BLaER1 (cell line): Measurements from ENCODE around the gene CFAP92.

Experiments used
- H3K27ac ChIP-seq: shearing (Covaris generic); formaldehyde crosslinking; 2 replicates; pipeline ENCODE4 v1.8.1; 2022
- H3K27me3 ChIP-seq: shearing (Covaris generic); formaldehyde crosslinking; 2 replicates; pipeline ENCODE4 v1.8.1; 2022
- H3K36me3 ChIP-seq: shearing (Covaris generic); formaldehyde crosslinking; 2 replicates; pipeline ENCODE4 v1.8.1; 2022
- H3K4me1 ChIP-seq: shearing (Covaris generic); formaldehyde crosslinking; 2 replicates; pipeline ENCODE4 v1.8.1; 2022
- H3K4me2 ChIP-seq: shearing (Covaris generic); formaldehyde crosslinking; 2 replicates; pipeline ENCODE4 v1.8.1; 2022
- H3K4me3 ChIP-seq: shearing (Covaris generic); formaldehyde crosslinking; 2 replicates; pipeline ENCODE4 v1.8.1; 2022
- H3K9ac ChIP-seq: shearing (Covaris generic); formaldehyde crosslinking; 2 replicates; pipeline ENCODE4 v1.8.1; 2022
- H3K9me3 ChIP-seq: shearing (Covaris generic); formaldehyde crosslinking; 2 replicates; pipeline ENCODE4 v1.8.1; 2022
- H4K20me1 ChIP-seq: shearing (Covaris generic); formaldehyde crosslinking; 2 replicates; pipeline ENCODE4 v1.8.1; 2022
- Cebpa-rat ChIP-seq: shearing (Covaris generic); IDR thresholded peaks from 2 replicates; pipeline ENCODE4 v1.8.1; 2022

Gene CFAP92

DNA sequence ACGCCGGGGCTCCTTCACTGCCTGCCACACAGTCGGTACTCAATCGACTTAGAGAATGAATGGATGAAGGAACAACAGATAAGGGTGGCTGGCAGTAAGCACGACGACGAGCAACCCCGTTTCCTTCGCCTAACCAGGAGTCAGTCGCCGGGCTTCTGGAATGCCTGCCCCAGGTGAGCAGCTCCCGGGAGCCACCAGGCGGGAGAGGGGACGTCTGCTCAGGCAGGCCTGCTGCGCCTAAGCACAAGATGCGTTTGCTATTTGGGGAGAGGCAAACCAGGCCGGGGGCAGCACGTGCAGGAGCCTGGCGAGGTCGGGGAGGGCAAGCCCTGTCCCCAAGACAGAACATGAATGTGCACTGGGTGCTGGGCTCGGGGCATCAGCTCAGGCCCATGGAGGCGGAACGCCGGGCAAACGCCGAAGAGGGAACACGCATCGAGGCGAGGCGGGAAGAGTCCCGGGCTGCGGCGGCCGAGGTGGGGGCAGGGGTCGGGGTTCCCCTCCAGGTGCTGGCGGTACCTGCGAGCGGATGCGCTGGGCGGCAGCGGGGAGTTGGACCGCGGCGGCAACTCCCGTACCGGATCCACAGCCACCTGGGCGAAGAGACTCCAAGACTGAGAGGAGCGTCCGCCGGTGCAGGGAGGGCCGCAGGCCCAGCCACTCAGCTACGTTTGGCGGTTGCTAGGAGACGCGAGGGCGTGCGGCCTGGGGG lies at the start of gene CFAP92:
CFAP92 (minus strand) TSS at position 616 of the 712 bp plus-strand sequence. CDS start 772 bp downstream, outside the sequence.
- Histone ChIP-seq H3K4me3 (peak within 1 kb of the TSS; percentile 62), H3K9me3 (no peaks in the 10 kb centered on the region), H3K4me1 (peaks cover 56% of the 10 kb centered on the region), H3K9ac (no peak within 1 kb of the TSS), H3K27ac (no peak within 1 kb of the TSS), H3K4me2 (peak within 1 kb of the TSS; percentile 86), H4K20me1 (no peaks in the 10 kb centered on the region), H3K36me3 (no peaks in the 10 kb centered on the region), H3K27me3 (no peaks in the 10 kb centered on the region)
- no peak for TF ChIP-seq Cebpa-rat

DNA sequence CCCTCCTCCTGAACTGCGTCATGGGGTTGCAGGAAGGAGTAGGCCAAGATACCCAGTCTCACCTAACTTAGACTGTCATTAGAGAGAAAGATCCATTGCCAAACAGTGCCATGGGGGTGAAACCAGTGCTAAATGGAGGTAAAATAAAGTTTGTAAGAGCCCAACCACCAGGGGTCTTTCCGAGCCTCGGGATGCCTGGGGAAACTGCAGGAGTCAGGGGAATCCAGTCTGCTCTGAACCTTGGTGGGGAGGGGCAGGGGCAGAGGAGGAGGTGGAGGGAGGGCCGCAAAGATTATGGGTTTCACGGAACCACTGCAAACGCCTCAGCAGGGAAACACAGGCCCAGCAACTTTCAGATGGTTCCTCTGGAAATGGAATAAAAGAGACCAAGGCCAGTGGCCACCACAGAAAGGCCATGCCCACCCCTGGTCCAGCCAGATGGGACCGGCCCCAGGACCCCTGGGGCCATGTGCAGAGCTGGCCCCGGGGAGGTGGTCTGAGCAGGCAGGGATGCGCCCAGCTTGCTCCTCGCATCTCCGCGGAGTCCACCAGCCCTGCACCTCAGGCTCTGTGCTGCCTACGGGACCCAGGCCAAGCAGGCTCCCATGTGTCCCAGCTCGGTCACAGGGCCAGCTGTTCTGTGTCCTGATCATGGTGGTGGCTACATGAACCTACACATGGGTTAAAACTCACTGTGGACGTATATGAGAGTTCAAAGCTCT lies 46.9 kb upstream of the CFAP92 start:
- H3K36me3 ChIP-seq, result no peaks in the 10 kb centered on the region; the same call in 1 of the 2 replicates
- no peaks in the 10 kb centered on the region for H4K20me1 ChIP-seq
- H3K4me1 ChIP-seq, result peaks cover 47% of the 10 kb centered on the region
- peaks cover 17% of the 10 kb centered on the region for H3K27me3 ChIP-seq
- no peak overlapping the region for H3K9ac ChIP-seq
- TF ChIP-seq Cebpa-rat, result no peak
- no peak overlapping the region for H3K4me3 ChIP-seq
- peak overlapping the region; percentile 80 for H3K4me2 ChIP-seq
- peaks cover 21% of the 10 kb centered on the region for H3K9me3 ChIP-seq
- H3K27ac ChIP-seq, result peak overlapping the region; percentile 20; the same call in 1 of the 2 replicates

- peak overlapping the region; percentile 20; the same call in 1 of the 2 replicates for H3K27ac ChIP-seq
- H3K9ac ChIP-seq, result peak overlapping the region; percentile 17; the same call in 1 of the 2 replicates
- H3K36me3 ChIP-seq, result no peaks in the 10 kb centered on the region
- H3K9me3 ChIP-seq, result peaks cover 13% of the 10 kb centered on the region
- H3K27me3 ChIP-seq, result peaks cover 9% of the 10 kb centered on the region
- no peaks in the 10 kb centered on the region for H4K20me1 ChIP-seq
- H3K4me1 ChIP-seq, result peaks cover 54% of the 10 kb centered on the region
- H3K4me2 ChIP-seq, result peak overlapping the region; percentile 80
- no peak for TF ChIP-seq Cebpa-rat
- no peak overlapping the region for H3K4me3 ChIP-seq
These were observed 46.1 kb upstream of the CFAP92 start for GRCh38 chr3:129040039-129040336.

DNA sequence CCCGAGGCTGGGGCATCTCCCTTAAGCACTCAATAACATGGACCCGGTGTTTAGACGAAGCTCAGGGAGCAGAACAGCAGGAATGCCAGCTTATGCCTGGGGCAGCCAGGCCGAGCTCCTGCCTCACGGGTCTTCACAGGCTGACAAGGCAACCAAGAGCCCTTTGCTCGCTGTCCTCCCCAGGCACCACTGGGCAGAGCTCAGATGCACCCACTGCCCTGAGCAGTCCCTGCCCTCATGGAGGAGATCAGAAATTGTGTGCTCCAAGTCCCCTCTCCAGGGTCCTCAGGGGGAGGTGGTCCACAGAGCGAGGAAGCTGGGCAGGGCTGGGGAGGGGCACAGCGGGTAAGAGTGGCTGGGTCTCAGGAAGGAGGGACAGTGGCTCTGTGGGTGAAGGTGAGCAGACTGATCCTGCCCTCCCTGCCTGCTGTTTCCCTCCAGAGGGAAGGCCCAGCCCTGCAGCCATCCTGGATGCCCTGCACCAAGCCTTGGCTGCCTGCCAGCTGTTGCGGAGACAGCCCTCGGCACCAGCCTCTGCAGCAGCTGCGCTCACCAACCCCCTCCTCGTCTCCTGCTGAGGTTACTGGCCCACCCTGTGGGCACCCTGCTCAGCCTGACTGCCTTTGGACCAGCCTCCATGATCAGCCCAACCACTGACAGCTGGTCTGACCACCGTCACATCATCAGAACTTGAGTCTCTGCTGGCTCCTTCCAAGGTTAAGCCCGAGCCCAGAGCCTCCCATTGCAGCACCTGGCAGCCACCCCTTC lies 45.6 kb upstream of the CFAP92 start:
- Histone ChIP-seq H3K4me3 (no peak overlapping the region), H3K9ac (no peak overlapping the region; the same call in 1 of the 2 replicates), H3K27ac (peak overlapping the region; percentile 42; the same call in 1 of the 2 replicates), H3K4me1 (peaks cover 60% of the 10 kb centered on the region), H3K36me3 (no peaks in the 10 kb centered on the region), H3K9me3 (peaks cover 8% of the 10 kb centered on the region; the same call in 1 of the 2 replicates), H4K20me1 (no peaks in the 10 kb centered on the region), H3K4me2 (peak overlapping the region; percentile 80), H3K27me3 (peaks cover 4% of the 10 kb centered on the region; the same call in 1 of the 2 replicates)
- TF ChIP-seq Cebpa-rat, result no peak

DNA sequence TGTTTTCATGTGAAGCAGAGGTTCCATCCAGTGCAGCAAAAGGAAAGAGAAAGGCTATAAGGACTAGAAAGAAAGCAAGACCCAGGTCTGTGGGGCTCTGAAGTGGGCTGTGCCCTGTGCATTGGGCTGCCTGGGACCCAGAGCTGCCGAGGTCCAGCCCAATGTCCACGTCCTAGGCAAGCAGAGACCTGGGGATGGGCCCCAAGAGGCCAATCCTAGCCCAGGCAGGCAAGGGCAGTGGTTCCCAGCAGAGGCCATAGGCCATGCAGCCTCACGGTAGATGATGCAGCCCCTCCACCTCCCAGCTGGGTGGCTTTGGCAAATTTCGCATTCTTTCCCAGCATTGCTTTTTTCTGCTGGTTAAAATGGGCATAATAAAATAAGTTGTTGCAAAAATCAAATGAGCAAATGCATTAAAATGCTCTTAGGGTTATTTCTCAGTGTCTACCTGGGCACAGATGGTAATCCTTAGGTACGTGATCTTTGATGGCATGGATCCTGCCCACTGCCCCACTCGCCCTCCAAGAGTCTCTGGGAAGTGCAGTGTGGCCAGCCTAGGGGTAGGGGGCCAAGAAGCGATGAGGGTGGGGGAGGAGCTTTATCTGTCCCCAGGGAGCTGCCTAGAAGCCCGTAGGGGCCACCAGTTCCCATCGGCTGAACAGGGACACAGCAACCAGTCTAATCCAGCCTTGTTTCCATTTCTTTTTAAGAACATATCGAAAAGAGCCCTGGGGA lies 44.4 kb upstream of the CFAP92 start:
- H3K27ac ChIP-seq, result peak overlapping the region; percentile 42; the same call in 1 of the 2 replicates
- H3K4me1 ChIP-seq, result peaks cover 71% of the 10 kb centered on the region
- no peak overlapping the region for H3K4me3 ChIP-seq
- H3K4me2 ChIP-seq, result peak overlapping the region; percentile 80
- H3K9ac ChIP-seq, result no peak overlapping the region
- TF ChIP-seq Cebpa-rat, result no peak
- no peaks in the 10 kb centered on the region for H3K27me3 ChIP-seq
- no peaks in the 10 kb centered on the region for H3K36me3 ChIP-seq
- 0 out of 2 replicates have a peak, but pooled peaks cover 4% of the 10 kb centered on the region for H3K9me3 ChIP-seq
- no peaks in the 10 kb centered on the region for H4K20me1 ChIP-seq

- no peak for TF ChIP-seq Cebpa-rat
- H3K4me3 ChIP-seq, result no peak overlapping the region
- H3K9ac ChIP-seq, result no peak overlapping the region
- no peaks in the 10 kb centered on the region for H3K27me3 ChIP-seq
- no peaks in the 10 kb centered on the region for H3K9me3 ChIP-seq
- peaks cover 84% of the 10 kb centered on the region for H3K4me1 ChIP-seq
- no peak overlapping the region for H3K27ac ChIP-seq
- no peaks in the 10 kb centered on the region for H4K20me1 ChIP-seq
- no peaks in the 10 kb centered on the region for H3K36me3 ChIP-seq
- no peak overlapping the region for H3K4me2 ChIP-seq
These were observed 43.2 kb upstream of the CFAP92 start for GRCh38 chr3:129037093-129037419.

DNA sequence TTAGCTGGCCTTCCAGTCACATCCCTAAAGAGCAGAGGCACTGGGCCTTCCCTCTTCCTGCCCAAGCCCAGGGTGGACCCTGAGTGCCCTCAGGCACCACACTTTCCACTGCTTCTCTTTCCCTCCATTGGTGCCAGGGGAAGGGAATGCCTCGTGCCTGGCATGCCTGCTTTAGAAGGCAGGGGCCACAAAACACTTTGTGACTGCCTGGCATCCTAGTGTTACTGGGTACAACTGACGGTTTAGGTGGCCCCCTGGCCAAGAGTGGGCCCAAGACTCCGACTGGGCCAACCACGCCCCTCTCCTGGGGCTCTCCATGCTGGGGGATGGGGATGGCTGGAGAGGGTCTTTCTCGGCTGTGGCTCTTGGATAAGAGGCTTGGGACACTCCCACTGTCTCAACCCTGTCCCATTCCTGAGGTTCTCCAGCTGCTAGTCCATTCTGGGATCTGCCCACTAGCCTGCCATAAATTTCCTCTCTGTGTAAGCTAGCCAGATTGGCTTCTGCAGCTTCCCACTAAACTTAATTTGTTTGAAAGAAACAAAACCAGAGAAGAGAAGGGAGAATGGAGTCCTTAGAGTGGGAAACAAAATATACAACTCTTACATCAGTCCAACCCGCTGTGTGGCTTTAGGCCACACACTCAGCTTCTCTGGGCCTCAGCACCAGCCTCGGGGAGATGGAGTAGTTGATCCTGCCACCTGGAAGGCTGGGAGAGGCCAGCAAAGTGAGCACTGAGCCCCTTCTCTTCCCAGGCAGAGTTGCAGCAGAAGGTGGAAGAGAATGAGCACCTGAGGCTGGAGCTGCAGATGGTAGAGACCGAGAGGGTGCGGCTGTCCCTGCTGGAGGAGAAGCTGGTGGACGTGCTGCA lies 42.6 kb upstream of the CFAP92 start:
- Histone ChIP-seq H3K9ac (no peak overlapping the region), H3K36me3 (no peaks in the 10 kb centered on the region), H3K4me1 (peaks cover 90% of the 10 kb centered on the region), H3K27me3 (no peaks in the 10 kb centered on the region), H3K9me3 (no peaks in the 10 kb centered on the region), H3K4me2 (peak overlapping the region; percentile 78), H3K4me3 (no peak overlapping the region), H4K20me1 (no peaks in the 10 kb centered on the region), H3K27ac (peak overlapping the region; percentile 55; the same call in 1 of the 2 replicates)
- no peak for TF ChIP-seq Cebpa-rat

DNA sequence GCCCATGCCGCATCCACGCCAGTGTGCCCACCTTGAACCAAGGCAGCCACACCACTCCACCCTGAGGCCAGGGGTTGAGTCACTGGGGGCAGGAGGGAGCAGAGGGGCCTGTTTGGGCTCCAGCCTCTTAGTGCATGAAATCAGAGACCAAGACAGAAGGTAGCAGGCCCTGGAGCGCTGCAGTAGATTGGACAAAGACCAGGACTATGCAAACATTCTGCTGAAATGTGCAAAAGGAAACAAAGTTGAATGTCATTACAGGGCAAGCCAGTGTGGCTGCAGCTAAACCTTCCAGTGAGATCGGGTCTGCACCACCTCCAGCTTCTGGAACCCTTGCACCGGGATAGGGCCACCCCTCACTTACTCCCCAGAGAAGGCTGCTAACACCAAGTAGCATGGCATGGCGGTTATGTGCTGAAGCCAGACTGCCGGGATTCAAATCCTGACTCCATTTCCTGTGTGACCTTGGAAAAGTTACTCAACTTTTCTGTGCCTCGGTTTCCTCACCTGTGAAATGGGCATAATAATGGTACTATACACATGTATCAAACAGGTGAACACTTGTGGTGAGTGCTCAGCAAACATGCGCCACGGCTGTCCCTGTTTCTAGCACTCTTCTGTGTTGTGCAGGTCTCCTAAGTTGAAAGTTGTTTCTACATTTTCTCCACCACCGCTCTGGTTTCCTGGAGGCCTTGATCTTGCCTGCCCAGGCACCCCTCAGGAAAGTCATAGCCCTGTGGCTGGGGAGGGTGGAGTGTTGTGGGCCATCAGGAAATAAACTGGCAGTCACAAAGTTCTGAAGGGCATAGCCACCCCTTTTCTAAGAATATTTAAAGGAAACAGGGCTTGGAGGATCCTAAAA lies 41.7 kb upstream of the CFAP92 start:
- Histone ChIP-seq H3K4me2 (peak overlapping the region; percentile 78), H3K27ac (peak overlapping the region; percentile 55; the same call in 1 of the 2 replicates), H3K9ac (no peak overlapping the region), H3K27me3 (no peaks in the 10 kb centered on the region), H3K9me3 (peaks cover 3% of the 10 kb centered on the region), H3K4me1 (peaks cover 92% of the 10 kb centered on the region), H4K20me1 (no peaks in the 10 kb centered on the region), H3K4me3 (no peak overlapping the region), H3K36me3 (no peaks in the 10 kb centered on the region)
- TF ChIP-seq Cebpa-rat, result no peak
